Neural progenitor cell (in vitro differentiated cells): ENCODE data around the gene NUCB2.

ENCODE experiments used
- CTCF ChIP-seq: fragments of 200-600 bp; sonication (generic); IDR thresholded peaks from 2 replicates; pipeline ENCODE4 v1.5.1; 2017; ENCODE audit warnings: antibody characterized with exemption, mild to moderate bottlenecking
- EZH2 ChIP-seq: fragments of 200-600 bp; sonication (generic); IDR thresholded peaks from 2 replicates; pipeline ENCODE4 v1.6.1; 2017; ENCODE audit warnings: antibody characterized with exemption, mild to moderate bottlenecking, moderate library complexity

- TF ChIP-seq CTCF (no peak), EZH2 (no peak)
Observed at GRCh38 chr11:17273668-17274282, 2.8 kb upstream of the NUCB2 start.
